IPS-20b (cell line): ENCODE results near the gene TMEM119.
"Not testable (repeated sequence)": the region's sequence is repeated elsewhere in the genome, so short reads cannot be mapped to it uniquely, and the experiment has no call there.

Experiments
- H3K27ac ChIP-seq: one replicate; pipeline ENCODE4 v1.5.1; 2013; ENCODE audit warnings: low read length
- H3K27me3 ChIP-seq: 2 replicates; pipeline ENCODE4 v1.6.1; 2013; ENCODE audit warnings: mild to moderate bottlenecking, low read length, inconsistent platforms; ENCODE audit not compliant: insufficient read depth
- H3K36me3 ChIP-seq: 2 replicates; pipeline ENCODE4 v1.6.1; 2013; ENCODE audit warnings: low read depth, mild to moderate bottlenecking, inconsistent platforms, low read length, moderate library complexity; ENCODE audit not compliant: insufficient read depth
- H3K4me1 ChIP-seq: 2 replicates; pipeline ENCODE4 v1.6.1; 2013; ENCODE audit warnings: mild to moderate bottlenecking, control low read depth, inconsistent platforms, low read length, moderate library complexity; ENCODE audit not compliant: insufficient read depth
- H3K4me3 ChIP-seq: 2 replicates; pipeline ENCODE4 v1.5.1; 2013; ENCODE audit warnings: mild to moderate bottlenecking, low read length, inconsistent platforms
- H3K9ac ChIP-seq: 2 replicates; pipeline ENCODE4 v1.6.1; 2013; ENCODE audit warnings: low read depth, mild to moderate bottlenecking, inconsistent platforms, low read length, moderate library complexity
- H3K9me3 ChIP-seq: 2 replicates; pipeline ENCODE4 v1.6.1; 2013; ENCODE audit warnings: mild to moderate bottlenecking, low read depth, low read length, inconsistent platforms; ENCODE audit not compliant: insufficient read depth

TMEM119 gene

GRCh38 chr12:108619369-108620160, 21.7 kb upstream of the TMEM119 start:
- Histone ChIP-seq H3K27me3 (no peaks in the 10 kb centered on the region), H3K36me3 (no peaks in the 10 kb centered on the region), H3K4me1 (no peaks in the 10 kb centered on the region; the same call in 1 of the 2 replicates), H3K9ac (no peak overlapping the region), H3K9me3 (no peaks in the 10 kb centered on the region; the same call in 1 of the 2 replicates), H3K27ac (no peak overlapping the region), H3K4me3 (no peak overlapping the region)

GRCh38 chr12:108618953-108619274, 21.0 kb upstream of the TMEM119 start:
- not testable (repeated sequence) for H3K27ac ChIP-seq, H3K27me3 ChIP-seq, H3K9ac ChIP-seq, H3K9me3 ChIP-seq, H3K4me3 ChIP-seq, H3K4me1 ChIP-seq, H3K36me3 ChIP-seq

- no peak overlapping the region for H3K9ac ChIP-seq
- no peaks in the 10 kb centered on the region for H3K36me3 ChIP-seq
- H3K27me3 ChIP-seq = no peaks in the 10 kb centered on the region
- no peaks in the 10 kb centered on the region; the same call in 1 of the 2 replicates for H3K4me1 ChIP-seq
- no peak overlapping the region for H3K27ac ChIP-seq
- H3K9me3 ChIP-seq = no peaks in the 10 kb centered on the region; the same call in 1 of the 2 replicates
- no peak overlapping the region for H3K4me3 ChIP-seq
These were observed 20.4 kb upstream of the TMEM119 start for GRCh38 chr12:108618079-108618952.

GRCh38 chr12:108616941-108617858, 19.3 kb upstream of the TMEM119 start:
- Histone ChIP-seq H3K27ac (no peak overlapping the region), H3K9ac (no peak overlapping the region), H3K36me3 (no peaks in the 10 kb centered on the region), H3K4me1 (no peaks in the 10 kb centered on the region; the same call in 1 of the 2 replicates), H3K9me3 (no peaks in the 10 kb centered on the region; the same call in 1 of the 2 replicates), H3K4me3 (no peak overlapping the region), H3K27me3 (no peaks in the 10 kb centered on the region)

- Histone ChIP-seq H3K27ac (no peak overlapping the region), H3K4me1 (no peaks in the 10 kb centered on the region), H3K36me3 (no peaks in the 10 kb centered on the region), H3K27me3 (no peaks in the 10 kb centered on the region), H3K9ac (no peak overlapping the region), H3K4me3 (no peak overlapping the region), H3K9me3 (no peaks in the 10 kb centered on the region; the same call in 1 of the 2 replicates)
These were observed 18.5 kb upstream of the TMEM119 start for GRCh38 chr12:108616359-108616758.

GRCh38 chr12:108615918-108616317, 18.0 kb upstream of the TMEM119 start:
- no peak overlapping the region for H3K9ac ChIP-seq
- H3K27ac ChIP-seq = no peak overlapping the region
- no peaks in the 10 kb centered on the region for H3K27me3 ChIP-seq
- no peaks in the 10 kb centered on the region for H3K4me1 ChIP-seq
- H3K36me3 ChIP-seq = no peaks in the 10 kb centered on the region
- no peaks in the 10 kb centered on the region; the same call in 1 of the 2 replicates for H3K9me3 ChIP-seq
- H3K4me3 ChIP-seq = no peak overlapping the region

GRCh38 chr12:108614639-108615038, 16.8 kb upstream of the TMEM119 start:
- Histone ChIP-seq H3K27me3 (no peaks in the 10 kb centered on the region), H3K36me3 (no peaks in the 10 kb centered on the region), H3K27ac (no peak overlapping the region), H3K9me3 (no peaks in the 10 kb centered on the region; the same call in 1 of the 2 replicates), H3K4me1 (no peaks in the 10 kb centered on the region; the same call in 1 of the 2 replicates), H3K4me3 (no peak overlapping the region), H3K9ac (no peak overlapping the region)

- Histone ChIP-seq H3K36me3 (no peaks in the 10 kb centered on the region), H3K9me3 (no peaks in the 10 kb centered on the region; the same call in 1 of the 2 replicates), H3K27me3 (no peaks in the 10 kb centered on the region), H3K9ac (no peak overlapping the region), H3K4me3 (no peak overlapping the region), H3K27ac (no peak overlapping the region), H3K4me1 (no peaks in the 10 kb centered on the region; the same call in 1 of the 2 replicates)
These were observed 16.2 kb upstream of the TMEM119 start for GRCh38 chr12:108614041-108614440.

- Histone ChIP-seq H3K4me3 (no peak overlapping the region), H3K27me3 (no peaks in the 10 kb centered on the region), H3K9me3 (no peaks in the 10 kb centered on the region; the same call in 1 of the 2 replicates), H3K4me1 (no peaks in the 10 kb centered on the region; the same call in 1 of the 2 replicates), H3K9ac (no peak overlapping the region), H3K36me3 (no peaks in the 10 kb centered on the region), H3K27ac (no peak overlapping the region)
These were observed 15.7 kb upstream of the TMEM119 start for GRCh38 chr12:108613548-108613947.

GRCh38 chr12:108612788-108613282, 15.0 kb upstream of the TMEM119 start:
- H3K27ac ChIP-seq = no peak overlapping the region
- H3K4me1 ChIP-seq = no peaks in the 10 kb centered on the region; the same call in 1 of the 2 replicates
- H3K9ac ChIP-seq = no peak overlapping the region

More at GRCh38 chr12:108612788-108613282, 15.0 kb upstream of the TMEM119 start:
- no peaks in the 10 kb centered on the region; the same call in 1 of the 2 replicates for H3K9me3 ChIP-seq
- H3K36me3 ChIP-seq = no peaks in the 10 kb centered on the region
- no peaks in the 10 kb centered on the region for H3K27me3 ChIP-seq
- H3K4me3 ChIP-seq = no peak overlapping the region
